HG03439 (cell line): ENCODE data around the gene ITPR1.
A peak's percentile ranks its signal among the peaks of the same experiment; 100 is the strongest.

Source experiments
- ATAC-seq: cut with Tn5 transposase; IDR thresholded peaks from one replicate; pipeline ENCODE4 v1.9.1; 2021; ENCODE audit warnings: mild to moderate bottlenecking, moderate library complexity; ENCODE audit not compliant: unreplicated experiment

Gene ITPR1

DNA sequence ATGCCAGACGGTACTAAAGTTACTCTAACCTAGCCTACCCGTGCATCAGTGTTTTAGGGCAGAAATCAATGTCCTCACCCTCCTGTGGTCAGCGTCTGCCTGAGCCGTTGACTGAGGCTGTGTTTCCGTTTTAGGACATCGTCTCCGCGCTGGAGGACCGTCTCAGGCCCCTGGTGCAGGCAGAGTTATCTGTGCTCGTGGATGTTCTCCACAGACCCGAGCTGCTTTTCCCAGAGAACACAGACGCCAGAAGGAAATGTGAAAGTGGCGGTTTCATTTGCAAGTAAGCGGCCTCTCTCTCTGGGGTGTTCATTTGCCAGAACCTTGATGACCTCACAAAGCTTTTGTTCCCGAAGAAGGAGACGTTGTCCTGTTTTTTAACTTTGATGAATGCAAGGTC lies 217.0 kb downstream of the ITPR1 start:
- no peak for ATAC-seq

DNA sequence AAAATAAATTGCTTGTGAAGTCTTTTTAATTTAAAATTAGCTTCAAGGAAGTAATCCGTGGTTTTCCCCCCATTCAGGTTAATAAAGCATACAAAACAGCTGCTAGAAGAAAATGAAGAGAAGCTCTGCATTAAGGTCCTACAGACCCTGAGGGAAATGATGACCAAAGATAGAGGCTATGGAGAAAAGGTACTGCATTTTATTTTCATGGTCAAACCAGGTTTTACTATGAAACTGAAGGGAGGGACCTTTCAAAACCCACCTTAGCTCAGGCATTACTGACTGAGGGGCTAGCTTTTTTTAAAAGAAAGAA lies 218.5 kb downstream of the ITPR1 start:
- peak; percentile 13 for ATAC-seq

DNA sequence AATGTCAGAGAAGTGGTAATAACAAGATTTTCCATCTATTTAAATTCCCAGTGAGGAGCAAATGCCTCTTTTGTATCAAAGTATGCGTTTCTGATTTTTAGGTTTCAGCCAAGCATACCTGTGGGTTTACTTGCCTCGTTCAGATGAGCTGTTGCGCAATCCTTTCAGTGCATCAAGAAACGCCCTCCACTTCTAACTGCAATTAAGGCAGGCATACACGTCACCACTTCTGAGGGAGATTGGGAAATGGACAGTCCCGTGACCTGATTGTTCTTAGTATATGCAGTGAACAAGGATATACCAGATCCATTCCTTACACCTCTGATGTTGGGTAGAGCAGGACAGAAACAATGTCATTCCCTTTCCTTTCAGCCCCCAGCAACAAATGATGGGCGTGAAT lies 219.0 kb downstream of the ITPR1 start:
- ATAC-seq = no peak

DNA sequence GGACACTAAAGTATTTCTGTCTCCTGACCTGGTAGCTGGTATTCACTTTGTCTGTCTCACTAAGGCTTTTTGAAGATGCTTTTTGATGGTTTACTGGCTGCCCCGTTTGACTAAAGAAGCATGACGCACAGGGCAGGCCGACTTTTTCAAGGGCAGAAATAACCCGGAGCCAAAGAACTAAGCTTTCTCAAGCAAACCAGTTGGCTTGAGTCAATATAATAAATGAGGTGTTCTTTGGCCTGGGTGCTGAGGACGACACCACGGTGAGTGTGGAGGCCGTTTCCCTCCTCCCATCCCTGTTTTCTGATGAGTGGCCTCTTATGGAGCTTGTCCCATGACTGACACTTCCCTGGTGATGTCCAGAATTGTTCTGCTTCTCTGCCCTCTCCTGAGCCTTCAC lies 220.9 kb downstream of the ITPR1 start:
- ATAC-seq = no peak

DNA sequence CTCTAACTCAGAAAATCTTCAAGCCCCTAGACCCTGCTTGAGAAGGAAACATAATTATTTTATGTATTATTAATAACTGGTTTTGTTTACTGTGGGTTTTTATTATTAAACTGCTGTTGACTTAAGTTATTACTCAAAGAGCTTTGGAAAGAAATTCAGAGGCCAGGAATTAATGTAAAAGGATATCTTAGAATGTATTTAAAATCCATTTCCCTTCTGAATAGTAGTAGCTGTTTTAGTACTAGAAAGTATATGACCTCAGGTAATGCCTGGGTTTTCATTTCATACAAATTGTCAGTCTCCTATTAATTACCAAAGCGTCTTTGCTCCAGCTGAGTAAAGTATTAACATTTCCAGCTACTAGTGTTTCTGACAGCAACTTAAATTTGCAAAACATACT lies 223.1 kb downstream of the ITPR1 start:
- ATAC-seq = no peak

DNA sequence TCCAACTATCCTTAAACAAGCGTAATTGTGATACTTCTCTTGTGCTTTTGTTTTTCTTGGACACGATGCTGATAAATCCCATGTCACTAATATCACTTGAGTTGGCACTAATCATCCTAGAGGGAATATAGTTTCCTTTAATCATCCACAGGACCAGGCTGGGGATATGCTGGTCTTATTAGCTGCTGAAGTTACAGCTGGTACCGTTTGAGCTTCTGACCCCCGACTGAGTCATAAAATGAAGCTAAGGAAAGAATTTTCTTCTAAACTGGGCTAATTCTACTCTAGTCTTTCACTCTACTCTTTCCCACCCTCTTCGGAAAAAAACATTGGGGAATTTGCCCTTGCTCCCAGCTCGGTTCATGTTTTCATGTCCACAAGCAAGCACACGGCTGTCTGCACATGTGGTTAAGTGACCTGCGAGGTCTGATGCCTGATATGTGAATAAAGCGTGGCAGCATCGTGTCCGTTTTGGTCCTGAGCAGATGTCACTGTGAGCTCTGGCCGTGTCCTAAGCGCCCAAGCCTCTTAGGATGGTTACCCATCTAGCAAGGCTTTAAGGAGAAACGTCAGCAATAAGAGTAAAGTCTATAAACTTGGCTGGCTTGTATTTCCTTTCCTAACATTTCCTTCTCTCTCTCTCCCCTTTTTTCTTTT lies 223.7 kb downstream of the ITPR1 start:
- no peak for ATAC-seq

DNA sequence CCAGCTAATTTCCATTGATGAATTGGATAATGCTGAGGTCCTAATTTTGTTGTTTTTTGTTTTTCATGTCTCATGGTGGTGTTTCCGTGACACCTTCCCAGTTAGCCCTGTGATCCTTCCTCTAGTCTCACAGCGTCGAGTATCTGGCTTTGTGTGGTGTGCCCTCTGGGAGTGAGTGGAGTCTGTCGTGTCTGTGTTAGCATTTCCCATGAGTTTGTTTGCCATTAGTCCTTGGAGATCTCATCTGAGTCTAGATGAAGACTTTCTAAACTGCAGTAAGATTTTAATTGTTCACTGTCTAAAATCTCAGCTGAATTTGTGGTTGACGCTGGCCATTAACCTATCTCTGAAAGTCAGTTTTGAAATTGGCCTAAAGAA lies 224.2 kb downstream of the ITPR1 start:
- ATAC-seq = no peak

DNA sequence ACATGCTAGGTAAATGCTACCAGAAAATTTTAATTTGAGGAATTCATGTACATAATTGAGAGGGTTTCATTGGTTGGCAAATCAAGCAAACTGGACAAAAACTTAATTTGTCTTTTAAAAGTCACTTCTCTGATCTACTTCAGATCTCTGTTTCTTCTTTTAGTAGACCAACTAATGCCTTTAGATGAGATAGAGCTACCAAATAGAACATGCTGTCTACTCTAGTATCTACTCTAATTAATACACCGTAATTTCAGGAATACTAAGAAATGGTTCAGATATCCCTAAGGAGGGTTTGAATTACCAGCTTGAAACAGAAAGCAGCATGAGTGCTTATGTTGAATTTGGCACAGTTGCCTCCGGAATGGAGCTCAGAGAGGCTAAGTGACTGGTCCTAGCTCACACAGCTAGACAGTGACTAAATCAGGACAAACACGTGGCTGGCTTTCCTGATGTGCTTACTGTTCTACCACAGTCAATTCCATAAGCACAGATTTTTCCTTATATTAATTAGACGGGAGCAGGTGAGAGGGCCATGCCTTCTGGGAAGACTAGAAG lies 225.1 kb downstream of the ITPR1 start:
- ATAC-seq = no peak

DNA sequence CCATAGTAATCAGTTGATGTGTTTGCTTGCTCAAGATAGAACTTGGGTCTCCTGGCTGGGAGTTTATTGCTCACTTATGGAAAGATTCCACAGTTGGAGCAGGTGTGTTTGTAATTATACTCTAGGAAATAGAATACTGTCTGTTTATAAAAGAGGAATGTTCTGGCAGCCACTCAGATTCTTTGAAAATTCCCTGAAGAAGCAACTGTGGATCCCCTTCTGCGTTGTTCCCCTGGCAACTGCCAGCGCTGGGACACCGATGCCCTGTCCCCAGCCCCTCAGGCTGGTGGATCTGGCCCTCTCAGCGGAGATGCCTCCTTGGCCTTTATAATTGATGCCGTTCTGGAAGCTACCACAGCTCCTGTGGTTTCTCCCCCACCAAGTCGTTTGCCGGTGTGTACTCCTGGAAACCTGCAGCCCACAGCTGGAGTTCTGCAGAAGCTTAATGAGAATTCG lies 225.9 kb downstream of the ITPR1 start:
- ATAC-seq = no peak

DNA sequence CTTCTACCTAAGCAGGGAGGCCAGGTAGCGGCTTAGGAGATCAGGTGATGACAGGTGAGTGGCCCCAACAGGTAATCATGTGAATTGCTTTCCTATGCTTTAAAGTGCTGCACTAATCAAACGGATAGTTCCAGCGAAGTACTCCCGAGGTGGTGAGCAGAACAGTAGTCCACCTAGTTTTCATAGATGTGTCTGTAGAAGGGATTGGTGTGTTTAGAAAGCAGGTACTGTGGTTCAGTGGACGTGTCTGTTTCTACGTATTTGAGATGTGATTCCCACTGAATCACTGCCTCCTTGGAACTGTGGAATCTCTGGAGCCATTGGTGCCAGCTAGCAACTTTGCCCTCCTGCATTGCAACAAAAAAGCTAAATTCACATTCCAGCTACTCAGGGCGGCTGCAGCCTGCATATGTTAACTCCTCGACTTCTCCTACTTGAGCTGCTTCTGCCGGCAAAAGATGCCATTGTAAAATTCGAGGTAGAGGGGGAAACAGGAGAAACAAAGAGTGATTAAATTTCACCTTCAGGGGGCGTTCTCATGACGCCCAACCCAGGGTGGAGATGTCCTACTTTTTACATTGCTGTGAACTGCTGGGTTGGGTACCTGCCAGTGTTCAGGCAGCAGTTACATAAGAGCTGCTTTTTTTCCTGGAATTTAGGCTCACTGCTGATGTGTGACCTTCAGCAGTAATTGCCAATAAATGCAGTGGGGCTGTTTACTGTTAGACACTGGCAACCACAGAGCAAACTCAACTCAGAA lies 227.3 kb downstream of the ITPR1 start:
- ATAC-seq = no peak

DNA sequence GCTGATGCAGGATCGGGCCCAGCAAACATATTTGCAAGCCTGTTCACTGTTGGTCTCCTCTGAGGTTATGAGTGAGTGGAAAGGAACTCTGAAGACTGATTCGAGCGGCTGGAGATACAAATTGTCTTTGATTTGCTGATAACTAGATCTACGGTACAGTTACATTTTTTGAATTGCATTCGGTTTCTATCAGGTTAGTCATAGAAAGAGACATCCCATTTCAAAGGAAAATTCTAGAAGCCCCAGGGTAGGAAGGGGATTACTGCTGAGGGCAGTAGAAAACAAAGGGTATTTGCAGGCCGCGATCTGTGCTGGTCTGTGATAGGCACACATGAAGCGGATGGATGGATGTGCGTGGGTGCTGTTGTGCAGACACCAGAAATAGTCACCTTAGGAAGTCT lies 228.4 kb downstream of the ITPR1 start:
- no peak for ATAC-seq

DNA sequence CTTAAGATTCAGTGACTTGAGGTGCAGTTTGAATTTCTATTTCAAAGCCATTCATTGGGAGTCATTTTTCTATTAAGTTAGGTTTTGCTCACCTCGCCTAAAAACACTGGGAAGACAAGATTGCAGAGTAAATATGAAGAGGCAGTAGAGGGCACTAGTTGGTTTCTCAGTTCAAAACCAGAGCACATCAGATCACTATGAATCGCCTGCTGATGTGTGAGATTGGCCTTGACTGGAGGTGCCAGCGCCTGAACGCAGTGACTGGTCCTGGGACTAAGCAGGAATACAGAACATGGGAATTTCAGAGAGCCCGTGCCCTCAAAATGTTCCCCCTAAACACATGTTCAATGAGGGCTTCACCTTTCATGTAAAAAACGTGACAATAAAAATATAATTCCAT lies 229.0 kb downstream of the ITPR1 start:
- no peak for ATAC-seq

DNA sequence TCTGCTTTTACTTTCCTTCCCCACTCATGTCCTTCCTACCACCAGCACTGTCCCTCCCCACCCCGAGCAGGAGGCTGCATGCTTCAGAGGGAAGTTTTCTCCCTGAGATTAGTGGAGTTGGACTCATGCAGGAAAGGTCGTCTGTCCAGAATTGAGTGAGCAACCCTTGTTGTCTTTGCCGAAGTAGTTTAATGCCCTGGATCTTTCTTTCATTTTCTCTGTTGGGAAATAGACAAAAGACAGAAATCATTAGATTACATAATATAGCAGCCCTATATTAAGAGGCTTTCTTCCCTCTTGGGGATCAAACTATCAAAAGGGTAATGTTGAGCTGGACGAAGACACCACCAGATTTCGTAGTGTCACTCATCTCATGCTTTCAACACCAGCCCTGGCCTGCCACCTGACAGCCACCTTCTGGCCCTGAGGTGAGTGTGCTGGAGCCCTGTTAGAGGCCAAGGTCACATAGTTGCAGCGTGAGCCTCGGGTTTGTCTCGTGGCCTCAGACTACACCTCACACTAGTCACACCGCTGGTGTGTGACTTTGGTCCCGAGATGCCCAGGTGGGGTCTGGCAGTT lies 231.0 kb downstream of the ITPR1 start:
- no peak for ATAC-seq

DNA sequence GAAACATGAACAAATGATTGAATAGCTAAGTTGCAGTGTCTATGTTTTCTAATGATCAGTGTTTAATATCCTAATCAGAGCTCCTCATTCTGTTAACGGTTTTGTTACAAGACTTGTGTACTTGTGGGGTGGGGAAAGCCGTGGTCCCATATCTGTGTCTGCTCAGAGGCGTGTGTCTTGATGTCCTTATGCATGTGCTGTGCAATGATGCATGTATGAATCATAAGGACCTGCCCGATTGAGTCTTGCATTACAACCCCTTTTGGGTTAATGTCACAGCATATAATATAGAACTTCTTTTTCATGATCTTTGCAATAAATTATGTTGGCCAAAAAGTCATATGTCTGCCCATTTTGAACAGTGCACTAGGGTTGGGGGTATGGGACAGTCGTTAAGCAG lies 233.4 kb downstream of the ITPR1 start:
- no peak for ATAC-seq

DNA sequence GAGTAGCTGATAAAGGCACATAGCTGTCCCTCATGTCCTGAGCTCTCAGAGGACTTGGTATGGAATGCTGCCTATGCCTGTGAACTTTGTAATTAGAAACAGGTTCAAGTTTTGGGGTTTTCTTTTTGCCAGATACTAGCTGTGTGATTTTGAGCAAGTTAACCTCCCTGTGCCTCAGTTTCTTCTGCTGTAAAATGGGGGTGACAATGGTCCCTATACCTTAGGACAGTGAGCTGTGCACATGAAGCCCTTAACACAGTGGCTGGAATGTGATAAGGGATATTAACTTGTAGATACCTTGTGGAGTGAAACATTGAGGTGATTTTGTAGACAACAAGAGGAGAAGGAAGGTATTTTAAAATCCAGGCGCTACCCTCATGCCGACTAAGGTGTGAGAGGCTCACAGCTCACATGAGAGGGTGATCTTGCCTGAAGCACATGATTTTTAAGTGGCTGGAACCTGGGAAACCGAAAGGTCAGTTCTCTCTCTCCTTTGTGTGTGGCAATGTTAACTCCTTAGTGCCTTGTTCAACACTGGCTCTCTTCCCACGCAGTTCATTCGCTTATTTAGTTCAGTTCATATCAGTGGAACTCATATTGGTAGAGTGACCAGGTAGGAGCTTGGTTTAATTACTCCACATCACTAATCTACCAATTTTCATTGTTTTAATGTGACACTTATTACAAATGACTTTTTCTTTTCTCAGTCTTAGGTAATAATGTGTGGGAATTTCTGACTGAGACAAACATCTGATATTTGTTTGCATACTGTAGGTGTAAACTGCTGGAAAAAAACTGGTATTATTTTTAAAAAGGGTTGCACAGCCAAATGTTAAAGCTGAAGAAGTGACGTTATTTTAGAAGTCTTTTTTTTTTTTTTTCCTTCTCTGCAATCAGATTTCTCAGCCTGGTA lies 236.2 kb downstream of the ITPR1 start:
- ATAC-seq = no peak

DNA sequence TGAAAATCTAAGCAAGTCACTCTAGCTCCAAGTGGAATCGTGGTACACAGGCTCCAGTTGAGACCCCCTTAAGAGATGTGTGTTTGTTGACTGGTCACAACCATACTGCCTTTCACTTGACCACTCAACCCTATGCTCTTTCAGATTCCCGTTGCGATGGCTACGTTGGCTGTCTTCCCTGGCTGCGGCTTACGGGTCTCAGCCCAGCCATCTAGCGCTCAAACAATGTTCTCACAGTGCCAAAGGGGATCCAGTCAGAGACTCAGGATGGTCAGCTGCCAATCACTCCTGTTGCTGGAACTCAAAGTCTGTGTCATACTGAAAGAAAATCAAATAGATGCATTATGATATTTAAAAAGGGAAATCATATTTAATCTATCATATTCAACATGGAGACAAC lies 237.6 kb downstream of the ITPR1 start:
- ATAC-seq = no peak

DNA sequence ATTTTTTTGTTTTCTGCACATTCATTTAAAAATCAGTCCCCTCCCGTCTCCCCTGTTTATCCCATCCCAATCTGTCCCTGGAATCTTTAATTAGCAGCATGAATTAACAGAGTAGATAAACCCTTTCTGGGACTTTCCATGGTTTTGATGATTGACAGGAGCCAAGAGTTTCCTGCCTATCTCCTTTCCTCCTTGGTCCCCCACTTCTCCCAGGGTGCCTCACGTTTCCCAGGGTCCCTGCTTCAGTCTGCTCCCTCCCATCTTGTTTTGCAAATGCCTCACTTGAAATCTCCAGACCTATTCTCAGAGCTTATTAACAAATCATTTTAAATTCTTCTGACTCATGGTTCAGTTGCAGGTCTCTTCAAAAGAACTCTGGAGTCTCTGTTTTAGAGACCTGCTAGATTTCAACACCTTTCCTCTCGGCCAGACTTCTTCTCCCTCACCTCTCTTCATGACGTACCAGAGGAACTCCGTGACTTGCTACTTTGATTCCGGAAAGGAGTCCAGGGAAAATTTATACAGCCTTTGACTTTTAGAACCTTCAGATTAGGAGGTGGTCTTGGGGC lies 238.5 kb downstream of the ITPR1 start:
- ATAC-seq = no peak

DNA sequence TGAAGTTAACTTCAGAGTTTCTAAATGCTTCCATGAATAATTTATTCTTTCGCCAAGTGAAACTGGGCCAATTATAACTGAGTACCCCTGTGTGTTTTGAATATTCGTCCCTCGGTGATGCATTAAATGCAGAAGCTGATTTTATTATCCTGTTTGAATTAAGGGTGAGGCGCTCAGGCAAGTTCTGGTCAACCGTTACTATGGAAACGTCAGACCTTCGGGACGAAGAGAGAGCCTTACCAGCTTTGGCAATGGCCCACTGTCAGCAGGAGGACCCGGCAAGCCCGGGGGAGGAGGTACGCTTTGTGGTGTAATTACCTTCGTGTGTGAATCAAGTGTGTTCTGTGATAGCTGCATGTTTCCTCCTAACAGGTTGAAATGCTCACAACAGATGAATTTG lies 239.8 kb downstream of the ITPR1 start:
- ATAC-seq = no peak

DNA sequence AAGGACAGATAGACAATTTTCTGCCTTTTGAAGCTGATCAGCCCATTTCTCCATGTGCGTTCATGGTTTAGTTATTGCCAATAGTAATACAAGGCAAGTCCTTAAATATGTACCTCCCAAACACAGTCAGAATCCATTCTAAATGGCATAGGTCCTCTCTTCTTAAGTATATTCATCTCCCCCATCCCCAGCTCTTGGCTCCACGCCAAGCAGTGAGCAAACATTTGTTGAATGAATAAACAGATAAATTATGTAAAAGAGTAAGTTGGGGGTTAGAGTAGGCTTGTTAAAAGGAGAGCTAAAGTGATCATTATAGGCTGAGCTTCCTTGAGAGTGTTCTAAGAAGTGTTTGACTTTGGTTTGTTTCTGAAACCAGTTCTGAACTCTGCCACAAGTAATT lies 241.3 kb downstream of the ITPR1 start:
- ATAC-seq = no peak

DNA sequence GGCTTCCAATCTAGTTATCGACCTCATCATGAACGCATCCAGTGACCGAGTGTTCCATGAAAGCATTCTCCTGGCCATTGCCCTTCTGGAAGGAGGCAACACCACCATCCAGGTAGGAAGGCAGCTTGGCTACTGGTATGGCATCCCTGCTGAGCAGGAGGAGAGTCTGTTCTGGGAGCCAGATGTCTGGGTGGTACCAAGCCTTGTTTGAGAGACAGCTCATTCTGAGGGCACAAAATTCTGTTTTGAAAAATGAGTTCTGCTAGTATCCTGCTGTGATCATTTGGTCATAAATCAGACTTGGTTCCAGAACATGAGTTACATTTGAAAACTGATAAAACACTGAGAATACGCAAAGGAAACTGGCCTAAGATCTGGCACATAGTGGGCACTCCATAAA lies 242.1 kb downstream of the ITPR1 start:
- ATAC-seq = no peak
